ENCODE results near the gene EVL.
A peak's percentile ranks its signal among the peaks of the same experiment; 100 is the strongest.
"Not testable (repeated sequence)": the region's sequence is repeated elsewhere in the genome, so short reads cannot be mapped to it uniquely, and the experiment has no call there.

EVL gene

GRCh38 chr14:100180671-100181070 lies 115.4 kb downstream of the EVL start:
- DNase-seq, result not testable (repeated sequence)

GRCh38 chr14:100181876-100182551 lies 116.8 kb downstream of the EVL start:
- not testable (repeated sequence) for DNase-seq

GRCh38 chr14:100187247-100187833 lies 122.1 kb downstream of the EVL start:
- DNase-seq, result no peak

GRCh38 chr14:100188392-100189030 lies 123.3 kb downstream of the EVL start:
- no peak for DNase-seq

- no peak for DNase-seq
These were observed 124.9 kb downstream of the EVL start for GRCh38 chr14:100190126-100190525.

GRCh38 chr14:100191584-100192249 lies 126.5 kb downstream of the EVL start:
- DNase-seq, result no peak

- peak; percentile 15 for DNase-seq
These were observed 127.0 kb downstream of the EVL start for GRCh38 chr14:100192250-100192671.

GRCh38 chr14:100192672-100193416 lies 127.6 kb downstream of the EVL start:
- DNase-seq, result peak; percentile 99
